A673 (cell line): ENCODE data around the gene YKT6. TPM values are rescaled to one million over a fixed set of nuclear protein-coding genes. Genes with fewer than 3 reads are reported as not detected.

Experiments used
- BruUV-seq: library from RNA; stranded (reverse); fragments of 400-500 nt; replicated peaks from 2 replicates; lab custom pipeline; 2021; lab: Mats Ljungman, UMichigan
- CTCF ChIA-PET: fragments of 300-600 bp; sonication (Branson Sonifier 250); formaldehyde crosslinking; loops from one replicate; lab custom pipeline; 2022; ENCODE audit warnings: antibody characterized with exemption; lab: Charles Lee
- POLR2A ChIA-PET: fragments of 300-600 bp; sonication (Branson Sonifier 250); formaldehyde crosslinking; loops from one replicate; lab custom pipeline; 2022; ENCODE audit warnings: antibody characterized with exemption; ENCODE audit not compliant: low non-redundant PET; lab: Charles Lee
- DNase-seq: peaks from one replicate; pipeline ENCODE4 v3.0.0-alpha.2; 2015; ENCODE audit warnings: low spot score
- H3K27ac ChIP-seq: fragments of 200-600 bp; sonication (generic); 2 replicates; pipeline ENCODE4 v1.5.1; 2016; ENCODE audit warnings: mixed run types, low read depth, mild to moderate bottlenecking, mixed read lengths, antibody characterized with exemption, low read length; ENCODE audit not compliant: poor library complexity, severe bottlenecking
- H3K27me3 ChIP-seq: fragments of 200-600 bp; sonication (generic); replicated peaks from 2 replicates; pipeline ENCODE4 v1.6.1; 2017; ENCODE audit warnings: mixed run types, low read depth, mild to moderate bottlenecking, mixed read lengths, antibody characterized with exemption, low read length; ENCODE audit not compliant: insufficient read depth, poor library complexity
- H3K36me3 ChIP-seq: fragments of 200-600 bp; sonication (generic); 2 replicates; pipeline ENCODE4 v1.6.1; 2016; ENCODE audit warnings: mixed run types, mild to moderate bottlenecking, mixed read lengths, antibody characterized with exemption, low read length; ENCODE audit not compliant: insufficient read depth, poor library complexity, severe bottlenecking
- H3K4me1 ChIP-seq: fragments of 200-600 bp; sonication (generic); 2 replicates; pipeline ENCODE4 v1.6.1; 2017; ENCODE audit warnings: mixed run types, mild to moderate bottlenecking, mixed read lengths, antibody characterized with exemption, low read length; ENCODE audit not compliant: insufficient read depth, poor library complexity, severe bottlenecking
- H3K4me3 ChIP-seq: fragments of 200-600 bp; sonication (generic); 2 replicates; pipeline ENCODE4 v1.5.1; 2016; ENCODE audit warnings: low read depth, mixed run types, mild to moderate bottlenecking, mixed read lengths, low read length; ENCODE audit not compliant: poor library complexity, severe bottlenecking
- H3K9me3 ChIP-seq: fragments of 200-600 bp; sonication (generic); 2 replicates; pipeline ENCODE4 v1.6.1; 2016; ENCODE audit warnings: mixed run types, low read depth, mild to moderate bottlenecking, mixed read lengths, antibody characterized with exemption, low read length; ENCODE audit not compliant: poor library complexity, severe bottlenecking
- CTCF ChIP-seq: fragments of 300-800, 200-600 bp; sonication (generic); conservative IDR thresholded peaks from 2 replicates; pipeline ENCODE4 v1.5.1; 2017; ENCODE audit warnings: low read depth, mild to moderate bottlenecking, antibody characterized with exemption, low read length, moderate library complexity, mixed read lengths
- EZH2 ChIP-seq: fragments of 200-600 bp; sonication (generic); IDR thresholded peaks from 2 replicates; pipeline ENCODE4 v1.6.1; 2017; ENCODE audit warnings: borderline replicate concordance, low read depth, mild to moderate bottlenecking, mixed read lengths, antibody characterized with exemption, low read length; ENCODE audit not compliant: poor library complexity, severe bottlenecking
- intact Hi-C: fragments of 100-400 bp; cut with micrococcal nuclease; formaldehyde crosslinking; loops from one replicate; pipeline ENCODE4 v1.10.0; 2022; ENCODE audit not compliant: unreplicated experiment
- total RNA-seq: library from RNA; stranded (reverse); gene quantifications from 2 replicates; pipeline ENCODE4 v1.2.3, GENCODE V29; 2021

Gene YKT6
- total RNA-seq, 1 experiment from 2014 or later = 140 TPM

DNA sequence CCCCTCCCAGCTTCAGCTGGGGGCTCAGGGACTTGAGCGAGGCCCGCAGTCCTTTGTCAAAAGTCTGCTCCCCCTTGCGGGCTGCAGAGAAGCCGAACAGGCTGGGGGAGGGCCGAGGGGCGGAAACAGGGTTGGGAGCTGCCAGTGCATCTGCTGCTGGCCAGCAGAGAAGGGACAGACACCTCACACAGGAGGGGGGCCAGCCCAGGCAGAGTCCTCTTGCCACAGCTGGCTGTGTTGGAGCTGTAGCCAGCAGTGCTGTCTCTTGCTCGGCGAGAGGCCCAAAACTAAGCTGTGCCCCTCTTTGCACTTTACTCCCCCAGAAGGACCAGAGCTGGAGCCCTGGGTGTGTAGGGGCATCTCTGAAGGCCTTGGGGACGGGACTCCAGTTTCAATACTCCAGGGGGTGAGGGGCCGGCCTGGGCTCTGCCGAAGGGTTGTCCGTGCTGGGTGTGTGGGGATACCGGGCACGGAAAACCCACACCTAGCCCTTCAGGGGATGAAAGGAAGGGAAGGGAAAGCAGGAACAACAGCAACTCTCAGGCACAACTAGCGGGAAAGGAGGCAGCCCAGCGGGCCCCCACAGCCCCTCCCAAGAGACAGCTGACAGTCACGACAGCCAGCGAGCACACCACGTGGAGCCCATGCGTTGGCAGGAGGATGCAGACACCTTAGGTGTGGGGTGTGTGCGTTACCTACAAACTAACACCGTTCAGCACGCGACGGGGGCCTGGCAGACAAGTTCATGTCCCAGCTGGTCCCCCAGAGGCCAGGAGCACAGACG is 17.8 kb downstream of the YKT6 start:
- no peaks in the 10 kb centered on the region for H3K36me3 ChIP-seq
- no peak overlapping the region for H3K27ac ChIP-seq
- H3K9me3 ChIP-seq = no peaks in the 10 kb centered on the region
- no peak overlapping the region for H3K4me3 ChIP-seq
- intact Hi-C loops = no loop called here
- H3K27me3 ChIP-seq = no peaks in the 10 kb centered on the region
- peaks cover 3% of the 10 kb centered on the region for H3K4me1 ChIP-seq
- ChIA-PET CTCF (interaction anchor here (0.7 kb wide), 1 partner anchor 424 kb away, joined by 11 read pairs; no protein-coding TSS in a partner anchor), POLR2A (no interaction called here)
- TF ChIP-seq EZH2 (no peak), CTCF (no peak)
- BruUV-seq = no TSS peak
- DNase-seq = no peak

- no peaks in the 10 kb centered on the region for H3K27me3 ChIP-seq
- no peak overlapping the region for H3K27ac ChIP-seq
- no peak for DNase-seq
- no TSS peak for BruUV-seq
- peaks cover 5% of the 10 kb centered on the region for H3K4me1 ChIP-seq
- POLR2A ChIA-PET = no interaction called here
- H3K9me3 ChIP-seq = no peaks in the 10 kb centered on the region
- no peak overlapping the region for H3K4me3 ChIP-seq
- intact Hi-C loops = no loop called here
- TF ChIP-seq EZH2 (no peak), CTCF (no peak)
- CTCF ChIA-PET = interaction anchor here (0.7 kb wide), 1 partner anchor 423 kb away, joined by 11 read pairs; no protein-coding TSS in a partner anchor
- no peaks in the 10 kb centered on the region for H3K36me3 ChIP-seq
These were observed 18.7 kb downstream of the YKT6 start for GRCh38 chr7:44219371-44220045.

DNA sequence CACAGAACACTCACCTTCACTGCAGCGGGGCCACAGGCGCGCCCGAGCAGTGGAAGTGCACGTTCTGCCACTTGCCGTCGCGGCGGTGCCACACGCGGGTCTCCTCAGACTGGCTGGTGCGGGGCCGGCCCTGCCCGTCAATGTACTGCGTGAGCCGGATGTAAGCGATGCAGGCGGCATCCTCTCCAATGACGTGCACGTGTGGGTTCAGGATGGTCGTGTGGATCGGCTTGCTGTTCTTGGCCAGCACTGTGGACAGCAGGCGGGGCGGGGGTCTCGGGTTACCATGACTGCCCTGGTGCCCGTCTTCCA is 19.2 kb downstream of the YKT6 start:
- H3K36me3 ChIP-seq = no peaks in the 10 kb centered on the region
- no peak for DNase-seq

More for the DNA sequence above, 19.2 kb downstream of the YKT6 start:
- ChIA-PET POLR2A (no interaction called here), CTCF (no interaction called here)
- no peak overlapping the region for H3K27ac ChIP-seq
- H3K4me1 ChIP-seq = peaks cover 5% of the 10 kb centered on the region
- no peak overlapping the region for H3K4me3 ChIP-seq
- no peaks in the 10 kb centered on the region for H3K9me3 ChIP-seq
- TF ChIP-seq EZH2 (no peak), CTCF (no peak)
- no peaks in the 10 kb centered on the region for H3K27me3 ChIP-seq
- no TSS peak for BruUV-seq
- intact Hi-C loops = no loop called here
